Loucy (cell line): ENCODE results near the gene SCO2.

ENCODE experiments used
- EZH2phosphoT487 ChIP-seq: fragments of 200-600 bp; IDR thresholded peaks from 2 replicates; pipeline ENCODE4 v1.6.1; 2018; ENCODE audit warnings: antibody characterized with exemption, mild to moderate bottlenecking, moderate library complexity, borderline replicate concordance
- TF ChIP-seq, protein P1 (sequence below): fragments of 200-600 bp; sonication (generic); conservative IDR thresholded peaks from 2 replicates; pipeline ENCODE4 v1.5.1; 2014; ENCODE audit warnings: mild to moderate bottlenecking, antibody characterized with exemption, low read length

DNA sequence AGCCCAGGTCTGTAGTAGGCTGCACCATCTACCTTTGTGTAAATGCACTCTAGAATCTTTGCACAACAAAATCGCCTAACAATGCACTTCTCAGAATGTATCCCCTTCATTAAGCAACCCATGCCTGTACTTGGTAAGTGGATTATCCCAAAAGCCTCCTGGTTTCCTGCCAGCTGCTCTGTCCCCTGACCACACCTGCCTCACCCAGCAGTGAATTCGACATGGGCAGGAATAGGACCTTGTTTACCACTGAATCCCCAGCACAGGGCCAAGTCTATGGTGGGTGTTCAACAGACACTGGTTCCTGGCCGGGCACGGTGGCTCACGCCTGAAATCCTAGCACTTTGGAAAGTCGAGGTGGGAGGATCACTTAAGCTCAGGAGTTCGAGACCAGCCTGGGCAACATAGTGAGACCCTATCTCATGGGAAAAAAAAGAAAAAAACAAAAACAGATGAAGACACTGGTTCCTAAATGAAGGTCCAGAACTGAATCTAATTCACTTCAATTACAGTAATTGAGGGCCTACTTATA is 42.4 kb upstream of the SCO2 start:
- TF ChIP-seq, protein P1, sequence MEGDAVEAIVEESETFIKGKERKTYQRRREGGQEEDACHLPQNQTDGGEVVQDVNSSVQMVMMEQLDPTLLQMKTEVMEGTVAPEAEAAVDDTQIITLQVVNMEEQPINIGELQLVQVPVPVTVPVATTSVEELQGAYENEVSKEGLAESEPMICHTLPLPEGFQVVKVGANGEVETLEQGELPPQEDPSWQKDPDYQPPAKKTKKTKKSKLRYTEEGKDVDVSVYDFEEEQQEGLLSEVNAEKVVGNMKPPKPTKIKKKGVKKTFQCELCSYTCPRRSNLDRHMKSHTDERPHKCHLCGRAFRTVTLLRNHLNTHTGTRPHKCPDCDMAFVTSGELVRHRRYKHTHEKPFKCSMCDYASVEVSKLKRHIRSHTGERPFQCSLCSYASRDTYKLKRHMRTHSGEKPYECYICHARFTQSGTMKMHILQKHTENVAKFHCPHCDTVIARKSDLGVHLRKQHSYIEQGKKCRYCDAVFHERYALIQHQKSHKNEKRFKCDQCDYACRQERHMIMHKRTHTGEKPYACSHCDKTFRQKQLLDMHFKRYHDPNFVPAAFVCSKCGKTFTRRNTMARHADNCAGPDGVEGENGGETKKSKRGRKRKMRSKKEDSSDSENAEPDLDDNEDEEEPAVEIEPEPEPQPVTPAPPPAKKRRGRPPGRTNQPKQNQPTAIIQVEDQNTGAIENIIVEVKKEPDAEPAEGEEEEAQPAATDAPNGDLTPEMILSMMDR: no peak
- no peak for TF ChIP-seq EZH2phosphoT487
